Measurements from ENCODE around the gene HPS5.
"Not testable (repeated sequence)": the region's sequence is repeated elsewhere in the genome, so short reads cannot be mapped to it uniquely, and the experiment has no call there.

HPS5 gene

DNA sequence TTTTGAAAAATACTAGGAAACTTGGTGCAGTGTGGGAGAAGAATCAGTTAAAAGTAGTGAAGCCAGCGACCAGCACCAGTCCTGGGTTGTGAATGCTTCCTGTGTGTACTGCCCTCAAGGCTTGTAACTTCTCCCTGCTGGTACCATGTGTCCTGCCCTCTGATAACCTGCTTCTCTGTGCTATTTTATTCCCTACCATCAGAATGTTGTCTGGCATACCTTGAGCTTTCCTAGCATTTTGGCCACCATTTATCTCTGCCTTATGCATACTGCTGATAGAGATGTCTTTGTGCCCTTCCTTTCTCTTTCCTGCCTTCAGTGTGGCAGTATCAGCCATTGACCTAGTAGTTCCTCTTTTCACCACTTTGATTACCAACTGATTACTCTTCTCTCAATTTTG is 2.4 kb upstream of the HPS5 start:
- no peak overlapping the region for H4K8ac ChIP-seq (ENCODE audit: low read depth, low read length)
- H3K27ac ChIP-seq (ENCODE audit: low read depth, low read length) = no peak overlapping the region
- peak overlapping the region; percentile 10 for H3K4me2 ChIP-seq (ENCODE audit: low read length)
- no peak overlapping the region for H4K5ac ChIP-seq (ENCODE audit: low read length)
- H3K23ac ChIP-seq (ENCODE audit: low read length) = no peak overlapping the region
- H2BK120ac ChIP-seq (ENCODE audit: low read depth, low read length) = no peak overlapping the region
- H3K36me3 ChIP-seq (ENCODE audit: control insufficient read depth, insufficient read depth, low read length) = peaks cover 2% of the 10 kb centered on the region
- peak; percentile 23 for DNase-seq
- no peak overlapping the region for H3K4me3 ChIP-seq (ENCODE audit: low read length)
- no peak overlapping the region for H2AK5ac ChIP-seq (ENCODE audit: low read length)
- no peak overlapping the region for H3K4ac ChIP-seq (ENCODE audit: low read depth, low read length)
- H3K18ac ChIP-seq (ENCODE audit: low read length) = no peak overlapping the region
- H3K9ac ChIP-seq (ENCODE audit: low read length) = peak overlapping the region; percentile 58
- WGBS (ENCODE audit: extremely low coverage, insufficient coverage, low lambda C conversion rate) = no CpG with 5 or more reads among the region's 1 CpG
- H3K79me2 ChIP-seq (ENCODE audit: control insufficient read depth, insufficient read depth, low read length) = peaks cover 44% of the 10 kb centered on the region
- no peak overlapping the region for H2BK15ac ChIP-seq (replicated peaks; ENCODE audit: low read depth)
- peaks cover 4% of the 10 kb centered on the region for H3K4me1 ChIP-seq (ENCODE audit: control insufficient read depth, low read depth, low read length)
- no peaks in the 10 kb centered on the region for H3K27me3 ChIP-seq (ENCODE audit: insufficient read depth, low read length, poor library complexity)
- peaks cover 17% of the 10 kb centered on the region for H3K79me1 ChIP-seq (ENCODE audit: low read length)
- no peak overlapping the region for H2BK5ac ChIP-seq (ENCODE audit: low read length)
- peak overlapping the region; percentile 53 for H3K56ac ChIP-seq (ENCODE audit: low read length)

DNA sequence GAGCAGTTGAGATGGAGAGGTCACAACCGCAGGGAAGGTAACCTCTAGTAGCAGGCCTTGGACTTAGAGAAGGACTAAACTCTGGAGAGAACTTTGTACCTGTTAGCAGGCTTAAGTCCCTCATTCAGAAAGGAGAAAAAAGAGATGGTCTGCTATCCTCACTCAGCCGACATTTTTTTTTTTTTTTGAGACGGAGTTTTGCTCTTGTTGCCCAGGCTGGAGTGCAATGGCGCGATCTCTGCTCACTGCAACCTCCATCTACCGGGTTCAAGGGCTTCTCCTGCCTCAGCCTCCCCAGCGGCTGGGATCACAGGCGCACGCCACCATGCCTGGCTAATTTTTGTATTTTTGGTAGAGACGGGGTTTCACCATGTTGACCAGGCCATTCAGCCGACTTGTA is 1.9 kb upstream of the HPS5 start:
- not testable (repeated sequence) for H3K4me2 ChIP-seq (ENCODE audit: low read length); H4K5ac ChIP-seq (ENCODE audit: low read length); H4K8ac ChIP-seq (ENCODE audit: low read depth, low read length); H3K23ac ChIP-seq (ENCODE audit: low read length); H2BK5ac ChIP-seq (ENCODE audit: low read length); H3K4me1 ChIP-seq (ENCODE audit: control insufficient read depth, low read depth, low read length); H3K56ac ChIP-seq (ENCODE audit: low read length); DNase-seq; H3K18ac ChIP-seq (ENCODE audit: low read length); H2BK120ac ChIP-seq (ENCODE audit: low read depth, low read length); H3K4ac ChIP-seq (ENCODE audit: low read depth, low read length); H3K4me3 ChIP-seq (ENCODE audit: low read length); H2BK15ac ChIP-seq (replicated peaks; ENCODE audit: low read depth); H2AK5ac ChIP-seq (ENCODE audit: low read length); H3K27me3 ChIP-seq (ENCODE audit: insufficient read depth, low read length, poor library complexity); H3K36me3 ChIP-seq (ENCODE audit: control insufficient read depth, insufficient read depth, low read length); H3K27ac ChIP-seq (ENCODE audit: low read depth, low read length)
- peaks cover 44% of the 10 kb centered on the region for H3K79me2 ChIP-seq (ENCODE audit: control insufficient read depth, insufficient read depth, low read length)
- peak overlapping the region; percentile 58 for H3K9ac ChIP-seq (ENCODE audit: low read length)
- H3K79me1 ChIP-seq (ENCODE audit: low read length) = peaks cover 14% of the 10 kb centered on the region
- no CpG with 5 or more reads among the region's 11 CpGs for WGBS (ENCODE audit: extremely low coverage, insufficient coverage, low lambda C conversion rate)

DNA sequence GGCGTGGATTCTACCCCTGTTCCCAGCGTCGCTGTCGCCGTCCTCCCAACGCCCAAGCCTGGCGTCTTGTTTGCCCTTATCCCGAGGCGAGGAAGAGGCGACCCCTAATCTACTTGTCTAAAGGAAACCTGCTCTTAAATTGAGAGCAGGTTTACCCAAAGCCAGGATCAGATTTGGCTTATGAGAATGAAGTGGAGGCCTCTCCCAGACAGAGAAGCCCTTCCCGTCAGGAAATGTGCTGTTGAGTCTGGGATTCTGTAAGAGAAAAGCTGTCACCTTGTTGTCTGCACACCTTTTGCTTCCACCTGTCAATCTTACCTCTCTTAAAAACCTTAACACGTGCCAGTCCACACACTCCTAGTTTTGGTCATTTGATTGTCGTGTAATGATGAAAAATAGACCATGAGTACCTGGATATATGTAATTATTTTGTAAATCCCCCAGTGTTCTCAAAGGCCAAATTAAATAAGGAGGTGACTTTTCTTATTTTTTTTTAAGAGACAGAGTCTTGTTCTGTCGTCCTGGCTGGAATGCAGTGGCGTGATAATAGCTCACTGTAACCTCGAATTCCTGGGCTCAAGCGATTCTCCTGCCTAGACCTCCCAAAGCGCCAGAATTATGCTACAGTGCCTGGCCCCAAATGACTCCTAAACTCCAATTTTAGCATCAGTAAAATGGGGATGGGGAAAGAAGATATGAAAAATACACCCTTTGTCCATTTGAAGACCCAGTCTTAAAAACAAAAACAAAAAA is 1.1 kb upstream of the HPS5 start:
- Histone ChIP-seq H3K4me1 (ENCODE audit: control insufficient read depth, low read depth, low read length) (peaks cover 4% of the 10 kb centered on the region), H2BK15ac (replicated peaks; ENCODE audit: low read depth) (no peak overlapping the region), H3K4ac (ENCODE audit: low read depth, low read length) (peak overlapping the region; percentile 17), H4K5ac (ENCODE audit: low read length) (no peak overlapping the region), H3K79me1 (ENCODE audit: low read length) (peaks cover 14% of the 10 kb centered on the region), H3K27me3 (ENCODE audit: insufficient read depth, low read length, poor library complexity) (no peaks in the 10 kb centered on the region), H2AK5ac (ENCODE audit: low read length) (no peak overlapping the region), H3K27ac (ENCODE audit: low read depth, low read length) (no peak overlapping the region), H2BK5ac (ENCODE audit: low read length) (no peak overlapping the region), H3K9ac (ENCODE audit: low read length) (peak overlapping the region; percentile 84), H3K56ac (ENCODE audit: low read length) (peak overlapping the region; percentile 97), H3K23ac (ENCODE audit: low read length) (no peak overlapping the region), H2BK120ac (ENCODE audit: low read depth, low read length) (no peak overlapping the region), H3K36me3 (ENCODE audit: control insufficient read depth, insufficient read depth, low read length) (no peaks in the 10 kb centered on the region), H3K18ac (ENCODE audit: low read length) (no peak overlapping the region), H3K4me2 (ENCODE audit: low read length) (peak overlapping the region; percentile 98), H3K4me3 (ENCODE audit: low read length) (peak overlapping the region; percentile 90), H4K8ac (ENCODE audit: low read depth, low read length) (no peak overlapping the region), H3K79me2 (ENCODE audit: control insufficient read depth, insufficient read depth, low read length) (peaks cover 48% of the 10 kb centered on the region)
- DNase-seq = peak; percentile 30
- no CpG with 5 or more reads among the region's 18 CpGs for WGBS (ENCODE audit: extremely low coverage, insufficient coverage, low lambda C conversion rate)

DNA sequence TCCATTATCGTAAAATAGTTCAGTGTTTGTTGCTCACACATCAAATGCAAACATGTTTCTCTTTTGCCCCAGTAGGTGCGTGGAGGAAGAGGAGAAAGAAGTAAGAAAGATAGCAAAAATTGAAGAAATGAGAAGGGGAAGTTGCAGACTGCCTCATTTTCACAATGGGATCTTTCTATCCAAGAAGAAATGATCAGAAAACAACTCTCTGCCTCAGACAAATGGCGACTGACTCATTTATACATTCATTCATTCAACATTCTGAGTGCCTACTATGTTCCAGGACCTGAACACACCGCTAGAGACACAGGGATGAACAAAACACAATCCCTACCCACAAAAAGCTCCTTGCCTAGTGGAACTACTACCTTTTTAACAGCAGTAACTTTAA is 367 bp downstream of the HPS5 start:
- H3K79me2 ChIP-seq (ENCODE audit: control insufficient read depth, insufficient read depth, low read length) = peaks cover 53% of the 10 kb centered on the region
- H2BK15ac ChIP-seq (replicated peaks; ENCODE audit: low read depth) = no peak overlapping the region
- H3K27me3 ChIP-seq (ENCODE audit: insufficient read depth, low read length, poor library complexity) = no peaks in the 10 kb centered on the region
- H2BK5ac ChIP-seq (ENCODE audit: low read length) = no peak overlapping the region
- no peak overlapping the region for H3K18ac ChIP-seq (ENCODE audit: low read length)
- no CpG with 5 or more reads among the region's 4 CpGs for WGBS (ENCODE audit: extremely low coverage, insufficient coverage, low lambda C conversion rate)
- no peak overlapping the region for H4K5ac ChIP-seq (ENCODE audit: low read length)
- no peaks in the 10 kb centered on the region for H3K36me3 ChIP-seq (ENCODE audit: control insufficient read depth, insufficient read depth, low read length)
- DNase-seq = no peak
- no peak overlapping the region for H3K4ac ChIP-seq (ENCODE audit: low read depth, low read length)
- peak overlapping the region; percentile 84 for H3K9ac ChIP-seq (ENCODE audit: low read length)
- no peak overlapping the region for H2BK120ac ChIP-seq (ENCODE audit: low read depth, low read length)
- peak overlapping the region; percentile 84 for H3K4me3 ChIP-seq (ENCODE audit: low read length)
- peak overlapping the region; percentile 31 for H3K4me2 ChIP-seq (ENCODE audit: low read length)
- H3K23ac ChIP-seq (ENCODE audit: low read length) = no peak overlapping the region
- H3K27ac ChIP-seq (ENCODE audit: low read depth, low read length) = peak overlapping the region; percentile 10
- H3K56ac ChIP-seq (ENCODE audit: low read length) = peak overlapping the region; percentile 81
- H3K4me1 ChIP-seq (ENCODE audit: control insufficient read depth, low read depth, low read length) = peaks cover 4% of the 10 kb centered on the region
- H3K79me1 ChIP-seq (ENCODE audit: low read length) = peaks cover 15% of the 10 kb centered on the region
- H4K8ac ChIP-seq (ENCODE audit: low read depth, low read length) = no peak overlapping the region
- no peak overlapping the region for H2AK5ac ChIP-seq (ENCODE audit: low read length)

DNA sequence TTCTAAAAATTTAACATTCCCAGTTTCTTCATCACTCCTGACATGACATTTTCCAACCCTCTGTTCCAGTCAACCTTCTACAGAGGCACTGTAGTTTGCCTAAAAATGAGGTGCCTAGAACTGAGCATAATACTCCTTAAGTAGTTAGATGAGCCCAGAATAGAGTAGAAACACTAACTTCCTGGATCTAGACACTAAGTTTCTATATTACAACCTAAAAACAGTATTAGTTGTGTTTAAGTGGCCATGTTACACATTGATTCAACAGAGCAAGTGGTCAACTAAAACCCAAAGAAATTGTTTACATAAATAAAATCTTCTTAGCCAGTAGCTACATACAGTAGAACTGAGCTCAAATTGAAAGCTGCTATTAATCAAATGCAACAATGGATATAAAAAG is 1.3 kb downstream of the HPS5 start:
- H3K4me2 ChIP-seq (ENCODE audit: low read length) = no peak overlapping the region
- no peak overlapping the region for H3K18ac ChIP-seq (ENCODE audit: low read length)
- no peak overlapping the region for H3K4me3 ChIP-seq (ENCODE audit: low read length)
- no peaks in the 10 kb centered on the region for H3K27me3 ChIP-seq (ENCODE audit: insufficient read depth, low read length, poor library complexity)
- no peaks in the 10 kb centered on the region for H3K36me3 ChIP-seq (ENCODE audit: control insufficient read depth, insufficient read depth, low read length)
- no peak overlapping the region for H3K23ac ChIP-seq (ENCODE audit: low read length)
- H3K9ac ChIP-seq (ENCODE audit: low read length) = peak overlapping the region; percentile 24
- H2BK120ac ChIP-seq (ENCODE audit: low read depth, low read length) = no peak overlapping the region
- DNase-seq = no peak
- H2AK5ac ChIP-seq (ENCODE audit: low read length) = no peak overlapping the region
- H3K56ac ChIP-seq (ENCODE audit: low read length) = peak overlapping the region; percentile 70
- peaks cover 19% of the 10 kb centered on the region for H3K79me1 ChIP-seq (ENCODE audit: low read length)
- H4K8ac ChIP-seq (ENCODE audit: low read depth, low read length) = no peak overlapping the region
- peaks cover 4% of the 10 kb centered on the region for H3K4me1 ChIP-seq (ENCODE audit: control insufficient read depth, low read depth, low read length)
- no peak overlapping the region for H2BK5ac ChIP-seq (ENCODE audit: low read length)
- H4K5ac ChIP-seq (ENCODE audit: low read length) = no peak overlapping the region
- H3K79me2 ChIP-seq (ENCODE audit: control insufficient read depth, insufficient read depth, low read length) = peaks cover 54% of the 10 kb centered on the region
- H3K27ac ChIP-seq (ENCODE audit: low read depth, low read length) = no peak overlapping the region
- no peak overlapping the region for H2BK15ac ChIP-seq (replicated peaks; ENCODE audit: low read depth)
- no peak overlapping the region for H3K4ac ChIP-seq (ENCODE audit: low read depth, low read length)

DNA sequence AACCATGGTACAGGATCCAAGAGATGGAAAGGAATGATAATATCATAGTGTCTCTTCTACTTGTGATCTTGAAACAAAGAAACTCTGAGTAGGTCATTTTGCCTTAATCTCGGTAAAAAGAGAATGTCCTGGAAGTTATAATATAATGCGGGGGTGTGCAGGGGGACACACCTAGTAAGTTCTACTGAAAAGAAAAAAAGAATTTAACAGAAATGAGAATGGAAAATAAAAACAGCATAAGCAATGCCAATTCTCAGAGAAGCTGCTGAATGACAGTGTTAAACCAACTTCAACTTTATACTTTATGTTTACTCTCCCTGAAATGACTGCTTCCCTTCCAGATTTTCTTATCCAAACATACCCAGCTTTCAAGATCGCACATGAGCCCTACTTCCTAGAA is 2.0 kb downstream of the HPS5 start:
- Histone ChIP-seq H2BK5ac (ENCODE audit: low read length) (no peak overlapping the region), H3K23ac (ENCODE audit: low read length) (no peak overlapping the region), H3K79me2 (ENCODE audit: control insufficient read depth, insufficient read depth, low read length) (peaks cover 51% of the 10 kb centered on the region), H3K9ac (ENCODE audit: low read length) (no peak overlapping the region), H2BK120ac (ENCODE audit: low read depth, low read length) (no peak overlapping the region), H3K56ac (ENCODE audit: low read length) (no peak overlapping the region), H2AK5ac (ENCODE audit: low read length) (no peak overlapping the region), H3K27me3 (ENCODE audit: insufficient read depth, low read length, poor library complexity) (no peaks in the 10 kb centered on the region), H3K27ac (ENCODE audit: low read depth, low read length) (no peak overlapping the region), H3K4me2 (ENCODE audit: low read length) (no peak overlapping the region), H4K8ac (ENCODE audit: low read depth, low read length) (no peak overlapping the region), H2BK15ac (replicated peaks; ENCODE audit: low read depth) (no peak overlapping the region), H3K36me3 (ENCODE audit: control insufficient read depth, insufficient read depth, low read length) (no peaks in the 10 kb centered on the region), H3K18ac (ENCODE audit: low read length) (no peak overlapping the region), H3K4me3 (ENCODE audit: low read length) (no peak overlapping the region), H3K4me1 (ENCODE audit: control insufficient read depth, low read depth, low read length) (peaks cover 4% of the 10 kb centered on the region), H4K5ac (ENCODE audit: low read length) (no peak overlapping the region), H3K4ac (ENCODE audit: low read depth, low read length) (no peak overlapping the region), H3K79me1 (ENCODE audit: low read length) (peaks cover 19% of the 10 kb centered on the region)
- no peak for DNase-seq
- no CpG with 5 or more reads among the region's 3 CpGs for WGBS (ENCODE audit: extremely low coverage, insufficient coverage, low lambda C conversion rate)
